H9 (cell line): ENCODE measurements around the gene COL23A1. TPM values are rescaled to one million over a fixed set of nuclear protein-coding genes. Genes with fewer than 3 reads are reported as not detected.

Source experiments
- DNase-seq: peaks from one replicate; pipeline ENCODE4 v3.0.0-alpha.2; 2017
- H2AFZ ChIP-seq: one replicate; pipeline ENCODE4 v1.6.1; 2013; ENCODE audit warnings: mild to moderate bottlenecking, low read length, control low read depth, moderate library complexity
- H2AK5ac ChIP-seq: 2 replicates; pipeline ENCODE4 v1.6.1; 2013; ENCODE audit warnings: low read length, control low read depth, mixed read lengths; ENCODE audit not compliant: insufficient read length
- H2BK120ac ChIP-seq: one replicate; pipeline ENCODE4 v1.6.1; 2013; ENCODE audit warnings: low read depth, mild to moderate bottlenecking, low read length, control low read depth, inconsistent platforms; ENCODE audit not compliant: poor library complexity, severe bottlenecking
- H2BK12ac ChIP-seq: 2 replicates; pipeline ENCODE4 v1.6.1; 2013; ENCODE audit warnings: low read length, control low read depth, mixed read lengths, low read depth; ENCODE audit not compliant: insufficient read length
- H2BK15ac ChIP-seq: 2 replicates; pipeline ENCODE4 v1.6.1; 2013; ENCODE audit warnings: low read depth, low read length, control low read depth
- H2BK20ac ChIP-seq: one replicate; pipeline ENCODE4 v1.6.1; 2013; ENCODE audit warnings: low read depth, mild to moderate bottlenecking, low read length, control low read depth, inconsistent platforms; ENCODE audit not compliant: poor library complexity, severe bottlenecking
- H2BK5ac ChIP-seq: 2 replicates; pipeline ENCODE4 v1.6.1; 2013; ENCODE audit warnings: low read length, control low read depth, mixed read lengths; ENCODE audit not compliant: insufficient read length
- H3K14ac ChIP-seq: 2 replicates; pipeline ENCODE4 v1.6.1; 2013; ENCODE audit warnings: low read length, control low read depth; ENCODE audit not compliant: insufficient read depth
- H3K18ac ChIP-seq: 2 replicates; pipeline ENCODE4 v1.6.1; 2013; ENCODE audit warnings: low read depth, mild to moderate bottlenecking, mixed read lengths, low read length, control low read depth; ENCODE audit not compliant: insufficient read length
- H3K23ac ChIP-seq: 2 replicates; pipeline ENCODE4 v1.6.1; 2013; ENCODE audit warnings: low read length, control low read depth, mixed read lengths, low read depth; ENCODE audit not compliant: insufficient read length
- H3K23me2 ChIP-seq: 2 replicates; pipeline ENCODE4 v1.6.1; 2013; ENCODE audit warnings: low read depth, mild to moderate bottlenecking, mixed read lengths, low read length, control low read depth; ENCODE audit not compliant: insufficient read length, poor library complexity, severe bottlenecking
- H3K27ac ChIP-seq: 2 replicates; pipeline ENCODE4 v1.5.1; 2013; ENCODE audit warnings: low read length, control low read depth, mixed read lengths, low read depth; ENCODE audit not compliant: insufficient read length
- H3K27me3 ChIP-seq: 2 replicates; pipeline ENCODE4 v1.6.1; 2013; ENCODE audit warnings: low read length, control low read depth, inconsistent platforms; ENCODE audit not compliant: insufficient read depth
- H3K4ac ChIP-seq: 2 replicates; pipeline ENCODE4 v1.6.1; 2013; ENCODE audit warnings: low read depth, mild to moderate bottlenecking, control low read depth, inconsistent platforms, low read length, moderate library complexity
- H3K4me1 ChIP-seq: 2 replicates; pipeline ENCODE4 v1.6.1; 2013; ENCODE audit warnings: low read length, control low read depth, inconsistent platforms; ENCODE audit not compliant: insufficient read depth
- H3K4me2 ChIP-seq: 2 replicates; pipeline ENCODE4 v1.6.1; 2013; ENCODE audit warnings: low read length, control low read depth, mixed read lengths; ENCODE audit not compliant: insufficient read length, insufficient read depth
- H3K56ac ChIP-seq: 2 replicates; pipeline ENCODE4 v1.6.1; 2013; ENCODE audit warnings: low read depth, mild to moderate bottlenecking, mixed read lengths, low read length, control low read depth; ENCODE audit not compliant: insufficient read length
- H3K79me1 ChIP-seq: 2 replicates; pipeline ENCODE4 v1.6.1; 2013; ENCODE audit warnings: low read depth, mild to moderate bottlenecking, moderate library complexity, low read length, control low read depth, inconsistent platforms; ENCODE audit not compliant: insufficient read depth, poor library complexity, severe bottlenecking
- H3K79me2 ChIP-seq: 2 replicates; pipeline ENCODE4 v1.6.1; 2013; ENCODE audit warnings: low read length, control low read depth, inconsistent platforms; ENCODE audit not compliant: insufficient read depth
- H3K9ac ChIP-seq: 2 replicates; pipeline ENCODE4 v1.6.1; 2013; ENCODE audit warnings: low read length, control low read depth, mixed read lengths; ENCODE audit not compliant: insufficient read length; ENCODE audit errors: extremely low read depth
- H3K9me3 ChIP-seq: one replicate; pipeline ENCODE4 v1.6.1; 2013; ENCODE audit warnings: low read depth, low read length, inconsistent platforms; ENCODE audit not compliant: control insufficient read depth
- H3T11ph ChIP-seq: one replicate; pipeline ENCODE4 v1.6.1; 2013; ENCODE audit warnings: mild to moderate bottlenecking, low read length, control low read depth, inconsistent platforms
- H4K20me1 ChIP-seq: one replicate; pipeline ENCODE4 v1.6.1; 2013; ENCODE audit not compliant: control insufficient read depth, insufficient read length, insufficient read depth
- H4K5ac ChIP-seq: 2 replicates; pipeline ENCODE4 v1.6.1; 2013; ENCODE audit warnings: low read depth, mild to moderate bottlenecking, mixed read lengths, low read length, control low read depth; ENCODE audit not compliant: insufficient read length
- H4K8ac ChIP-seq: replicated peaks from 2 replicates; pipeline ENCODE4 v1.6.1; 2013; ENCODE audit warnings: low read length, control low read depth, mixed read lengths, low read depth; ENCODE audit not compliant: insufficient read length
- H4K91ac ChIP-seq: 2 replicates; pipeline ENCODE4 v1.6.1; 2013; ENCODE audit warnings: low read depth, mild to moderate bottlenecking, moderate library complexity, mixed read lengths, low read length, control low read depth; ENCODE audit not compliant: insufficient read length
- H3K27ac Mint-ChIP-seq, 3 experiments: 2 replicates in 2 of 3; 3 replicates in 1 of 3; pipeline ENCODE4 v1.8.0; 2020 to 2021; ENCODE audit warnings: mixed read lengths in 3 of 3, mild to moderate bottlenecking in 1 of 3, moderate library complexity in 1 of 3
- H3K27me3 Mint-ChIP-seq: 2 replicates; pipeline ENCODE4 v1.8.0; 2021; ENCODE audit warnings: low read depth, mild to moderate bottlenecking, moderate library complexity, mixed read lengths
- H3K36me3 Mint-ChIP-seq, 3 experiments: 2 replicates in 2 of 3; 3 replicates in 1 of 3; pipeline ENCODE4 v1.8.0; 2020 to 2021; ENCODE audit warnings: low read depth in 3 of 3, mixed read lengths in 3 of 3; ENCODE audit not compliant: insufficient read depth in 1 of 3
- H3K4me1 Mint-ChIP-seq, 2 experiments: 2 replicates each; pipeline ENCODE4 v1.8.0; 2020; ENCODE audit warnings: mixed read lengths in 2 of 2
- H3K4me3 Mint-ChIP-seq, 2 experiments: 2 replicates in 1 of 2; 3 replicates in 1 of 2; pipeline ENCODE4 v1.8.0; 2020 to 2021; ENCODE audit warnings: mild to moderate bottlenecking in 2 of 2, mixed read lengths in 2 of 2, moderate library complexity in 1 of 2
- H3K9me3 Mint-ChIP-seq, 2 experiments: 2 replicates in 1 of 2; 3 replicates in 1 of 2; pipeline ENCODE4 v1.8.0; 2020; ENCODE audit warnings: mild to moderate bottlenecking in 2 of 2, mixed read lengths in 2 of 2, moderate library complexity in 1 of 2
- WGBS: extraction: QIAGEN DNeasy Blood & Tissue Kit; methylation state at CpG from one replicate; pipeline ENCODE4 v1.1.7; 2013; ENCODE audit warnings: missing lambda C conversion rate, low lambda C conversion rate, mixed read lengths; ENCODE audit not compliant: insufficient read length; ENCODE audit errors: extremely low coverage; 5-methylcytosine and 5-hydroxymethylcytosine counted together
- total RNA-seq: library from RNA; stranded (reverse); gene quantifications from 2 replicates; pipeline ENCODE4 v1.2.1, GENCODE V29; 2021
- TF ChIP-seq, protein P1 (sequence below): fragments of 200-600 bp; sonication (generic); conservative IDR thresholded peaks from 3 replicates; pipeline ENCODE4 v1.8.0; 2021; ENCODE audit warnings: antibody characterized with exemption, mild to moderate bottlenecking

Gene COL23A1
- total RNA-seq, 1 experiment from 2014 or later: 2.6 TPM

DNA sequence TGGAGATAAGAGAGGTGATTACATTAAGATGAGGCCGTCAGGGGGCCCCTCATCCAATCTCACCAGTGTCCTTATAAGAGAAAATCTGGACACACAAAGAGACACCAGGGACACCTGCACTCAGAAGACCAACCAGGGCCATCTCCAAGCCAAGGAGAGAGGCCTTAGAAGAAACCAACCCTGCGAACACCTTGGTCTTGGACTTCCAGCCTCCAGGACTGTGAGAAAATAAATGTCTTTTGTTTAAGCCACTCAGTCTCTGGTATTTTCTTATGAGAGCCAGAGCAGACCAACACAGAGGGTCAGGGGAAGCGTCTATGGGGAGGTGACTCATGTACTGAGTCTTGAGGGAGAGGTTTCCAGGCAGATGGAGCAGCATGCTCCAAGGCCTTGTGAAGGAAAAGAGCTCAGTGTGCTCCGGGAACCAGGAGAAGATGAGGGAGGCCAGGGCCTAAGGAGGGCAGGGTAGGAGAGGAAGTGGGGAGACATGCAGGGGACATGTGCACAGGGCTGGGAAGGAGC is 363.0 kb downstream of the COL23A1 start:
- no CpG with 5 or more reads among the region's 4 CpGs for WGBS
- Mint-ChIP-seq H3K4me1 (peaks cover 24 to 30% of the 10 kb centered on the region in 2 experiments), H3K36me3 (peaks cover 48 to 74% (median 58%) of the 10 kb centered on the region in 3 experiments), H3K27ac (0 out of 7 replicates have a peak overlapping the region, but pooled peaks of 1 of the 3 experiments have one; percentile 39), H3K9me3 (no peaks in the 10 kb centered on the region; a peak in 1 of 5 replicates), H3K4me3 (no peak overlapping the region), H3K27me3 (no peaks in the 10 kb centered on the region)
- Histone ChIP-seq H3K79me2 (peaks cover 4% of the 10 kb centered on the region; the same call in 1 of the 2 replicates), H3K23ac (no peak overlapping the region), H2BK120ac (no peak overlapping the region), H2BK5ac (no peak overlapping the region), H3K9me3 (no peaks in the 10 kb centered on the region), H4K91ac (no peak overlapping the region), H2BK20ac (no peak overlapping the region), H4K5ac (no peak overlapping the region), H3K23me2 (peaks cover 3% of the 10 kb centered on the region), H3K14ac (no peak overlapping the region), H2AK5ac (no peak overlapping the region), H4K8ac (no peak overlapping the region), H3K4me2 (no peak overlapping the region), H3K27ac (no peak overlapping the region), H3K4ac (no peak overlapping the region), H3K56ac (no peak overlapping the region), H2AFZ (no peak overlapping the region), H3T11ph (no peak overlapping the region), H3K27me3 (no peaks in the 10 kb centered on the region), H2BK15ac (no peak overlapping the region), H3K79me1 (no peaks in the 10 kb centered on the region), H4K20me1 (peaks cover 3% of the 10 kb centered on the region), H3K18ac (no peak overlapping the region), H2BK12ac (no peak overlapping the region), H3K9ac (no peak overlapping the region), H3K4me1 (peaks cover 2% of the 10 kb centered on the region; the same call in 1 of the 2 replicates)
- no peak for DNase-seq
- TF ChIP-seq, protein P1, sequence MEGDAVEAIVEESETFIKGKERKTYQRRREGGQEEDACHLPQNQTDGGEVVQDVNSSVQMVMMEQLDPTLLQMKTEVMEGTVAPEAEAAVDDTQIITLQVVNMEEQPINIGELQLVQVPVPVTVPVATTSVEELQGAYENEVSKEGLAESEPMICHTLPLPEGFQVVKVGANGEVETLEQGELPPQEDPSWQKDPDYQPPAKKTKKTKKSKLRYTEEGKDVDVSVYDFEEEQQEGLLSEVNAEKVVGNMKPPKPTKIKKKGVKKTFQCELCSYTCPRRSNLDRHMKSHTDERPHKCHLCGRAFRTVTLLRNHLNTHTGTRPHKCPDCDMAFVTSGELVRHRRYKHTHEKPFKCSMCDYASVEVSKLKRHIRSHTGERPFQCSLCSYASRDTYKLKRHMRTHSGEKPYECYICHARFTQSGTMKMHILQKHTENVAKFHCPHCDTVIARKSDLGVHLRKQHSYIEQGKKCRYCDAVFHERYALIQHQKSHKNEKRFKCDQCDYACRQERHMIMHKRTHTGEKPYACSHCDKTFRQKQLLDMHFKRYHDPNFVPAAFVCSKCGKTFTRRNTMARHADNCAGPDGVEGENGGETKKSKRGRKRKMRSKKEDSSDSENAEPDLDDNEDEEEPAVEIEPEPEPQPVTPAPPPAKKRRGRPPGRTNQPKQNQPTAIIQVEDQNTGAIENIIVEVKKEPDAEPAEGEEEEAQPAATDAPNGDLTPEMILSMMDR: no peak
